GM12872 (cell line): Measurements from ENCODE around the gene IL19.

ENCODE experiments used
- CTCF ChIP-seq: IDR thresholded peaks from 3 replicates; pipeline ENCODE4 v1.5.1; 2011; ENCODE audit warnings: low read depth, mild to moderate bottlenecking, low read length, moderate library complexity; ENCODE audit not compliant: insufficient read depth

The IL19 gene

GRCh38 chr1:206805357-206805756 lies 34.8 kb downstream of the IL19 start:
- no peak for TF ChIP-seq CTCF

DNA sequence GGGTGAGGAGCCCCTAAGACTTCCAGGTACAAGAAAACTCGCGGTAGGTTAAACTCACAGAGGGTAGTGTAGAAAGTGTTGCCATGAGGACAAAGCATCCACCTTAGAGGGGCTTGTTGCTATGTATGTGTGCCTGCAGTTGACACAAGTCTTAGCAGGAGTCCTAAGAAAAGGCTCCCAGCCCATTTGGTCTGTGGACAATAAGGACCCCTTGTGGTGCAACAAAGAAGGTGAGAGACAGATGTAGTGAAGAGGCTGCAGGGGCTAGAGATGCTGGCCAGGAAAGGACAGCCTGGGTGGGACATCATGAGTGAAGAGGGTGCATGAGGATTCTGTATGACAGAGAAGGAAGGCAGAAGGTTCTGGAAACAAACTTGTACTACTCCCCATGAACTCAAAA lies 38.0 kb downstream of the IL19 start:
- TF ChIP-seq CTCF = peak; percentile 72

GRCh38 chr1:206809504-206810084 lies 39.0 kb downstream of the IL19 start:
- peak; percentile 59 for TF ChIP-seq CTCF

- TF ChIP-seq CTCF = no peak
Observed at GRCh38 chr1:206812471-206812870, 41.9 kb downstream of the IL19 start.

DNA sequence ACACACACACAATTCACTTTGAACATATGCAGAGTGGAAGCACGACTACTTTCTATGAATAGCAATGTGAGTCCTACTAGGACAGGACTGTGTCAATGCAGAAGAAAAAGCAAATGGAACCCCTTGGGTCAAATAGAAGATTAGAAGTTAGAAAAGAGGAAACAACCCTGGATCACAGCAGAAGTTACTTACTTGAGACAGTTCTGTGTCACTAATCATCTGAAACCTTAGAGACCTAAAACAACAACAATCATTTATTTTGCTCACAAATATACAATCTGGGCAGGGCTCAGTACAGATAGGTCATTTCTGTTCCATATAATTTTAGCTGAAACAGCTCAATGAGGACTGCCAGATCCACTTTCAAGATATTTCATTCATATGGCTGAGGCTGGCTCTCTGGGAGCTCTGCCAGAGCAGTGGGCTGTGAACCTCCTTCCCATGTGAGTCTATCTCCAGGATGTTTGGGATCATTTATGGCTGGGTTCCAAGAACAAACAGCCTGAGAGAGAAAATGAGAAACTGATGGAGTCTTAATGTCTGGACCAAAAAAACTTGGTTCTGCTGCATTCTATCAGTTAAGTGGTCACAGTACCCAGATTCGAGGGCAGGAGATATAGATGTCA lies 44.3 kb downstream of the IL19 start:
- TF ChIP-seq CTCF = no peak

GRCh38 chr1:206816390-206817287 lies 46.1 kb downstream of the IL19 start:
- TF ChIP-seq CTCF = no peak

- no peak for TF ChIP-seq CTCF
Observed at GRCh38 chr1:206821493-206821892, 50.9 kb downstream of the IL19 start.
